Measurements from ENCODE around the gene PET100.

Gene PET100

GRCh38 chr19:7612282-7613274 is 17.0 kb upstream of the PET100 start:
- DNase-seq (ENCODE audit: low spot score), result no peak

GRCh38 chr19:7614859-7615741 is 14.5 kb upstream of the PET100 start:
- DNase-seq (ENCODE audit: low spot score), result no peak

GRCh38 chr19:7617172-7617571 is 12.4 kb upstream of the PET100 start:
- DNase-seq (ENCODE audit: low spot score), result no peak

GRCh38 chr19:7617735-7618134 is 11.9 kb upstream of the PET100 start:
- no peak for DNase-seq (ENCODE audit: low spot score)

GRCh38 chr19:7618348-7618747 is 11.2 kb upstream of the PET100 start:
- peak; percentile 35 for DNase-seq (ENCODE audit: low spot score)

- DNase-seq (ENCODE audit: low spot score), result peak; percentile 33
Measured at GRCh38 chr19:7618771-7619510, 10.7 kb upstream of the PET100 start.

- no peak for DNase-seq (ENCODE audit: low spot score)
Measured at GRCh38 chr19:7619671-7620441, 9.7 kb upstream of the PET100 start.

GRCh38 chr19:7620442-7621412 is 8.9 kb upstream of the PET100 start:
- DNase-seq (ENCODE audit: low spot score), result no peak

GRCh38 chr19:7622933-7623685 is 6.5 kb upstream of the PET100 start:
- no peak for DNase-seq (ENCODE audit: low spot score)

GRCh38 chr19:7623725-7624603 is 5.6 kb upstream of the PET100 start:
- DNase-seq (ENCODE audit: low spot score), result no peak

GRCh38 chr19:7624810-7625209 is 4.8 kb upstream of the PET100 start:
- DNase-seq (ENCODE audit: low spot score), result no peak

- no peak for DNase-seq (ENCODE audit: low spot score)
Measured at GRCh38 chr19:7625763-7626372, 3.7 kb upstream of the PET100 start.

- no peak for DNase-seq (ENCODE audit: low spot score)
Measured at GRCh38 chr19:7627166-7627565, 2.4 kb upstream of the PET100 start.

GRCh38 chr19:7628589-7629311 is 843 bp upstream of the PET100 start:
- DNase-seq (ENCODE audit: low spot score), result no peak

- DNase-seq (ENCODE audit: low spot score), result no peak
Measured at GRCh38 chr19:7631577-7631976, 2.0 kb downstream of the PET100 start.

- no peak for DNase-seq (ENCODE audit: low spot score)
Measured at GRCh38 chr19:7632340-7633203, 3.0 kb downstream of the PET100 start.

Data from SK-N-DZ (cell line).